GM19043 (cell line): ENCODE measurements around the gene PCBD1.

ENCODE experiments used
- ATAC-seq: cut with Tn5 transposase; IDR thresholded peaks from one replicate; pipeline ENCODE4 v1.9.1; 2021; ENCODE audit warnings: low read depth; ENCODE audit not compliant: unreplicated experiment

The PCBD1 gene

DNA sequence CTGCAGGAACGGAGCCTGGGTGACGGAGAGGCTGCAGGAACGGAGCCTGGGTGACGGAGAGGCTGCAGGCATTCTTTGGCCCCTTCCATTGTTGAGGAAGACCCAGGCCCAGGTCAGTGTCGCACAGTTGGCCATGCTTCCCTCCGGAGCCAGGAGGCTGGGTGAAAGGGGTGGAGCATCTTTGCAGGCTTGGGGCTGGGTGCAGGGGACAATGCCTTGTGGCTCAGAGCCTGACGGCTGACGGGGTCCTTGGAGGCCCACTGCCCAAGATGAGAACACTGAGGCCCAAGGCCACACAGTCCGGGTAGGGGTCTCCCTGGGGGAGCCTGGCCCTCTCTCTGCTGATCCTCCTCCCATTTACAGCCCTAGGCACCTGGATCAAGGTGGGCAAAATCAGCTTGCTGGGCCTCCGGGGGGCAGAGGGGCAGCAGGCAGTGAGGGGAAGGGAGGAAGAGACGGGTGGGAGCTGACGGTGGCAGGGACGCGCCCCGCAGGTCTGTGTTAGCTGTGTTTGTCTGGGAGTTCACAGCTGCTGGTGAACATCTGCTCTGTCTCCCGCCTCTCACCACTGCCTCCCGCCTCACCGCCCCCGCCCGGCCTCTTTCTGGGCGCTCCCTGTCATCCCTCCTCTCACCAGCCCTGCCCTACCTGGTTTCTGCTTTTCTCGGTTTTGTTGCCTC, 30.6 kb upstream of the PCBD1 start:
- no peak for ATAC-seq

DNA sequence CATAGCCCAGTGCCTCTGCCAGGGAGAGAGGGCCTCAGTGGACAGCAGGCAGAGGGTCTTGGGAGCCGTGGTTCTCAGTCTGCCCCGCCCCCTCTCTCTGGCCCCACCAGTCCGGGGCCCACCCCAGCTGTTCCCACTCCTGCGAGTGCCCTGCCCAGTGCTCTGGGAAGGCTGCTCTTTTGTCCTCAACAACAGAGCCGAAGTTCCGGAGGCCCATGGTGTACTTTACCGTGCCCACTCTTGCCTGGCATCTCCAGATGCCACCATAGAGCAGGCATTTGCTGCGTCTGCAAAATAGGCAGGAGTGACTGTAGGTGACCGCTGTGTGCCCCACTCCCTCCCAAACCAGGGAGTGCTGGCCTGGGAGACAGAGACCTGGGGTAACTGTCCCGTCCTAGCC, 29.3 kb upstream of the PCBD1 start:
- ATAC-seq: no peak

DNA sequence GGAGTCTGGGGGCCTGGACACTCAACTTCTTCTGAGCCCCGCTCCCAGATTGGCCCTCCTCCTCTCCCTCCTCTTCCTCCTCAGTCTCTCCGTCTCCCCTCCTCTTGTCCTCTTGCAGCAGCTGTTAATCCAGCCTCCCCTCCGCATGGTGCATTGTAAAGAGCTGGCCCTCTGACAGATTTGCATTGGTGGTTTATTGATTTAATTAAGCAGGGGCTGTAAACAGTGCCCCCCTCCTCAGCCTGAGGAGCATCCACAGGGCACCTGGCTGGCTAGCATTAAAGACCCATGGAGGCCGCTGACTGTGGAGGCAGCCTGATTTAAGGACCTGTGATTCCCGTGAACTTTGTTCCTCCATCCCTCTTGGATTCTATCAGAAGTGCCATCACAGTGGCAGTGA, 28.9 kb upstream of the PCBD1 start:
- ATAC-seq: no peak

DNA sequence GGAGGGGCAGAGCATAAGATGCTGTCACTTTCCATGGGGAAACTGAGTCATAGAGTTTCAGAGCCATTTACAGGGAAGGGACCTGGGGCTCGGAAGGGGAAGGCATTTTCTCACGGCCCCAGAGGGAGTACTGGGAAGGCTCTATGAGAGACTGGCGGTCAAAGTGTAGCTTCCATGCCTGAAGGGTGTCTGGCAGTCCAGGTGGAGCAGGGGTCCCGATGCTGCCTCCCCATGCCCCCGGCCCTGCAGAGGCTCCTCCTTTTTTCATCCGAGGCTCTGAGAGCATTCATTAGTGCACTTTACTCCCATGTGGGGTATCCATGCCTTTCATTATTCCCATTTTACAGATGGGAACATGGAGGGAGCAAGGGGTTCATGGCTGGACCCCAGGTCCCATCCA, 27.9 kb upstream of the PCBD1 start:
- ATAC-seq: no peak

- no peak for ATAC-seq
These were observed 27.4 kb upstream of the PCBD1 start for GRCh38 chr10:70915806-70916205.

GRCh38 chr10:70915206-70915605, 26.8 kb upstream of the PCBD1 start:
- ATAC-seq: no peak

GRCh38 chr10:70914316-70914864, 26.0 kb upstream of the PCBD1 start:
- no peak for ATAC-seq

DNA sequence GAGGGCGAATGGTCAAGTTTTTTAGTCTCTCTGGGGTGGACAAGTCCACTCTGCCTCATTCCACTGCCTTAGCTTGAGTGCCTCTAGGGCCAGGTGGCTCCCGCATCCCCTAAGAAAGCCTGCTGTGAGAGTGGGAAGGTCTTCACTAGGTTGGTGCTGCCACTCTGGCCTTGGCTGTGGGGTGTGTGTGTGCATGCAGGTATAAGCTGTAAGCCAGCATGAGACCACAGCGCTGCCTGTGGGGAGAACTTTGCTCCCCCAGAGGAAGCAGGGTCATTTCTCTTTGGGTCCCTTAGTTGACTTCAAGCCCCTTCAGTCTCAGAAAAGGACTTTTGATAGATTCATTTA, 25.5 kb upstream of the PCBD1 start:
- ATAC-seq: no peak

DNA sequence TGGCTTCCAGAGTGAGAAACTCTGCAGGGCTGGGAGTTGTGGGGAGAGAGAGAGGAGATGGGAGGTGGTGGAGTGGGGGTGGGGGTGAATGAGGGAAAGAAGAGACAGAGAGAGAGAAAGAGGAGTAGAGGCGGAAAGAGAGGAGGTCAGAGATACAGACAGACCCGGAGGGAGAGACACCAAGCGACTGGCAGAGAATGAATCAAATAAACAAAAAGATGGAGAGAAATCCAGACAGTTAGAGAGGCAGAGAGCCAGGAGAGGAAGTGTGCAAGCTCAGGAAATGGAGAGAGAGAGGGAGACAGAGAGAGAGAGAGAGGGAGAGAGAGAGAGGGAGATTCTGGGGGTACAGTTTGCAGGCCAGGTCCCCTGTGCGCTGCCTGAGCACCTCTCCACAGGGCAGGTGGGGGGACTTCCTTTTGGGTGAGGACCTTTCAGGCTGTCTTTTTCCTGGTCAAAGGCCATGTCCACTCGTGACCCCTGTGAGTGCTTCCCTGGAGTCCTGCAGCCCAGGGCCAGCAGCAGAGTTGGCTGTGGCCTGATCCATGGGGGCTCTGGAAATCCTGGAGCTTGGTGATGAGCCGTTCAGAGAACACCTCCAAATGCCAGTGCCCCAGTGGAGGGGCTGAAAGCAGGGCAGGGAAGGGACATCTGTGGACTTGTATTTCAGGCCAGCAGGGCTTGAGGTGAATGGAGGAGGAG, 25.0 kb upstream of the PCBD1 start:
- ATAC-seq: no peak

- ATAC-seq: no peak
These were observed 24.2 kb upstream of the PCBD1 start for GRCh38 chr10:70912556-70912955.

DNA sequence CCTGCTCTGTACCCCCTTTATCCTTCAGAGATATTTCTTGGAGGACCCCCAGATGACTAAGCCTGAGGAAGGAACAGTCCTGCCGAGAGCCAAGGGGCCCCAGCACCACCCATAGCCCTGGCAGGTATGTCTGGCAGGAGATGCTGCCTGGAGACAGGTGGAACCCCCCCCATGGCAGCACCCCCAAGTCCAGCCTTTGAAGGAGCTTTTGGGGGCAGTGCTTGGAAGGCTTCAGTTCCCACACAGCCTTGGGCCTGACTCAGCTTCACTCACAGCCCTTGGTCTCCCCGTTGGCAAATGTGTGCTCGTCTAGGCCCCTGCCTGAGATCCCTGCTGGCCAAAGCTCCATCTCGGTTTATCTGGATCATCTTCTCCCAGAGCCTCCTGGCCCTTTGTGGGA, 23.0 kb upstream of the PCBD1 start:
- ATAC-seq: no peak

DNA sequence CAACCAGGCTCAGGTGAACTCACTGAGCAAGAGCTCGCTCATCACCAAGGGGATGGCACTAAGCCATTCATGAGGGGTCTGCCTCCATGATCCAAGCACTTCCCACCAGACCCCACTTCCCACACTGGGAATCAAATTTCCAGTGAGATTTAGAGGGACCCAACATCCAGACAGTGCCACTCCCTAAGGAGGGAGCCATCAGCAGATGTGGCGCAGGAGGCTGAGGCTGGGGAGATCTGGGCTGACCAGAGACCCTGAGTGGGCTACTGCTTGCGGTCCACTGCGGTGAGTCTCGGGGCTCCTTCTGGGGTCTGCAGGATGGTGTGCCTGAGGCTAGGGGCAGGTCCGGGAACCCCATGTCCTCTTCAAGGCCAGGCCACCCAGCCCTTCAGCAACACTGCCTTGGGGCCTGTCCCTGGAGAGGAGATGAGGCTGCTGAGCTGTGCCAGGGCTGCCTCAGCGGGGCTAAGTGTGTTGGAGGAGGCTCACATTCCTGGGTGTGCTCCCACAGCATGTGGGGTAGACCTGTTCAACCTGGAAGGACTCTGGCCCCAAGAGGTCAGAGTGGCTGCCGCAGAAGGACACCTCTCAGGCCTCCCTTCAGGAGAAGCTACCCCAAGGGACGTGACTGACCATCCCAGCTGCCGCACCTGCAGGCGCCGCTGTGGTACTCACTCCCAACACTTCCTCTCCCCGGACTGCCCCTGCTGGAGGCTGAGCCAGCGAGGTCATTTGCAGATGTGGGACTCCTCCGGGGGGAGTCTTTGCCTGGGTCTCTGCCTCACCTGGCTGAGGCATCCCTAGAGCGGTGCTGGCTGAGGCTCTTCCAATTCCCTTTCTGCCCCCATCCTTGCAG, 22.3 kb upstream of the PCBD1 start:
- ATAC-seq: no peak

GRCh38 chr10:70909326-70909935, 21.1 kb upstream of the PCBD1 start:
- no peak for ATAC-seq

DNA sequence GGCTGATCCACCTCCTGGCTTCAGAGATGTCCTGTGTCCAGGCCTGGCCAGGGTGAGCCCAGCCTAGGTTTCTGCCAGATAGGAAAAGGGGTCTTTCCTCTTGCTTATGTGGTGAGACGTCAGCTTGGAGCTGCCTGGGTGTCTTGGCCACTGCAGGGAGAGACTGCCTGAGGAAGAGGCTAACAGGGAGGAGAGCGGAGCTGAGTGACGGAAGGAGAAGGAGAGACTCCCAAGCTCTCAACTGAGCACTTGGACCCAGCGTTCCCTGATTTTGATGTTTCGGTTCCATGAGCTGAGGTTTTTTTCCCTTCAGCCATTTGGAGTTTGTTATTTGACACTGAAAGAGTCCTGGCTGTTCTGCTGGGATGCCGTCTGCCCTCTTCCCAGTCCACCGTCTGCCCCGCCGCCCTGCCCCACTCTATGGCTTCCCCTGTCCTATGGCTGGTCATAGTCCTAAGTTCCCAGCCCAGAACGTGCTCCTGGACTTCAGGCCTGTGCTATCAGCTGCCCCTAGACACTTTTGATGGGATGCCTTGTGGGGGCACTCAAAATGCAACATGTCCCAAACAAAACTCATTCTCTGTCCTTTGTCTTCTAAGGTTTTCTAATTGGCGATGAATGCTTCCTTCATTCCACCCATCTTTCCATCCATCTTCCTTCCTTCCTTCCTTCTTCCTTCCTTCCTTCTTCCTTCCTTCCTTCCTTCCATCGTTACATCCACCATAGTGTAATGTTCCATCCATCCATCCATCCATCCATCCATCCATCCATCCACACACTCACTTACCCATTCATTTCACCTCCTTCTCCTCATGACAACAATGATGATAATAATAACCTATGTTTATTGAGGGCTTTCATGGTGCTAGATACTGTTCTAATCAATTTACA, 20.3 kb upstream of the PCBD1 start:
- no peak for ATAC-seq

- no peak for ATAC-seq
These were observed 19.5 kb upstream of the PCBD1 start for GRCh38 chr10:70907637-70908405.

GRCh38 chr10:70906953-70907636, 18.7 kb upstream of the PCBD1 start:
- ATAC-seq: no peak

DNA sequence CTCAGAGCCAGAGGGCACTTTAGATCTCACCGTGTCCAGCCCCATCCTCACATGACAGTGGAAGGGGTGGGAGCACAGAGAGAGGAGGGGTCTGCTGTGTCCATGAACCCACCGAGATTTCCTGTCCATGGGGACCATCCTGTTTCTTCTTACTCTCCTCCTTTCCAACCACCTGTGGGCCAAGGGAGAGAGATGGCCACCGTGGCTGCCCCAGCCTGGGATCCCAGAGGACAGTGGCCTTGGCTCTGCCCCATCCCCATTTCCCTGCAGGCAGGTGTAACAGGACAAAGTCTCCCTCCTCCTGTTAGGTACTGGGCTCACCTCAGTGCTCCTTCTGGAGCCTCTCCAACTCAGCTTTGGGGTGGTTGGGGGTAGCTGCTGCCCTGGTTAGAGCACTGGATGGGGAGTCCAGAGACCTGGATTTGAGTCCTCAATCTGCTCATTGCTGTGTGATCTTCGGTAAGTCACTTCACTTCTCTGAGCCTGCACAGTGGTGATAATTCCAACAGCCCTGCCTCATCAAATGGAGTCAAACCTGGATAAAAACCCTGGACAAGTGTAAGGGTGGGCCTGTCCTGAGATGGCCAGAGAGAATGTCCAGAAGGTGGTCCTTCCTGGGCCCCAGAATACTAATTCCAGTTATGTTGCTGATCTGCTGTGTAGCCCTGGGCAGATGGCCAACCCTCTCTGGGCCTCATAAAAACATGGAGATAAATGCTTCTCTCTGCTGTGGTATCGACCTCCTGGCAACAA, 17.8 kb upstream of the PCBD1 start:
- no peak for ATAC-seq
